K562 (cell line): ENCODE measurements around the gene DNAJB4. TPM values are rescaled to one million over a fixed set of nuclear protein-coding genes. Genes with fewer than 3 reads are reported as not detected.

Source experiments
- BHLHE40 ChIP-seq: IDR thresholded peaks from 2 replicates; pipeline ENCODE4 v1.6.1; 2011; ENCODE audit warnings: low read length, improper control_type of control experiment
- ELF1 ChIP-seq: fragments of 200-800 bp; sonication (Bioruptor generic); IDR thresholded peaks from 2 replicates; pipeline ENCODE4 v1.6.1; 2016; ENCODE audit warnings: missing genetic modification characterization, missing compliant biosample characterization
- GATA2 ChIP-seq: sonication (generic); formaldehyde crosslinking; IDR thresholded peaks from 2 replicates; pipeline ENCODE4 v1.4.0; 2020; ENCODE audit warnings: mild to moderate bottlenecking, missing genetic modification reagents
- HDAC3 ChIP-seq: fragments of 450-650 bp; IDR thresholded peaks from 2 replicates; pipeline ENCODE4 v1.6.1; 2018; ENCODE audit warnings: borderline replicate concordance, mild to moderate bottlenecking, moderate library complexity; ENCODE audit not compliant: partially characterized antibody
- KDM4B ChIP-seq, 2 experiments: fragments of 450-650 bp in 1 of 2; sonication (generic) in 1 of 2; IDR thresholded peaks; 2 replicates each; pipeline ENCODE4 v1.6.1; 2016 to 2017; ENCODE audit warnings: borderline replicate concordance in 2 of 2, antibody characterized with exemption in 1 of 2, low read depth in 1 of 2, mild to moderate bottlenecking in 1 of 2
- KLF10 ChIP-seq: fragments of 250-450 bp; sonication (Bioruptor Pico); IDR thresholded peaks from 2 replicates; pipeline ENCODE4 v1.6.1; 2021; ENCODE audit warnings: matching md5 sums
- MCM2 ChIP-seq: fragments of 450-650 bp; IDR thresholded peaks from 2 replicates; pipeline ENCODE4 v1.6.1; 2017; ENCODE audit warnings: low read depth, mild to moderate bottlenecking
- MEF2A ChIP-seq: IDR thresholded peaks from 2 replicates; pipeline ENCODE4 v1.6.1; 2011; ENCODE audit warnings: low read depth, mild to moderate bottlenecking, low read length, moderate library complexity; ENCODE audit not compliant: control insufficient read depth
- NFE2 ChIP-seq: IDR thresholded peaks from 2 replicates; pipeline ENCODE4 v1.6.1; 2014; ENCODE audit warnings: antibody characterized with exemption, low read depth
- RFX7 ChIP-seq: fragments of 250-450 bp; sonication (Bioruptor Pico); IDR thresholded peaks from 2 replicates; pipeline ENCODE4 v1.5.1; 2021; ENCODE audit warnings: mild to moderate bottlenecking
- ZFP36 ChIP-seq: fragments of 150-350 bp; IDR thresholded peaks from 2 replicates; pipeline ENCODE4 v1.6.1; 2018; ENCODE audit warnings: low read length, low read depth; ENCODE audit not compliant: partially characterized antibody
- ZFPM2 ChIP-seq: fragments of 250-450 bp; sonication (Bioruptor Pico); IDR thresholded peaks from 2 replicates; pipeline ENCODE4 v1.5.1; 2022; ENCODE audit warnings: mild to moderate bottlenecking
- ZNF124 ChIP-seq: sonication (generic); formaldehyde crosslinking; IDR thresholded peaks from 2 replicates; pipeline ENCODE4 v1.8.1; 2022; ENCODE audit warnings: missing genetic modification reagents
- polyA plus RNA-seq, 8 experiments: library from polyadenylated mRNA; depleted of rRNA in 4 of 8; stranded (reverse) in 5 of 8; unstranded in 3 of 8; fragments of >200 nt; fragmentation: Nextera tagmentation in 2 of 8; fragmentation: Illumina TruSeq in 1 of 8; extraction: Ambion mirVana in 2 of 8; extraction: Trizol in 1 of 8; gene quantifications; 2 replicates each; pipeline versions ENCODE4 v1.2.1 to v1.2.3, GENCODE V29; 2011 to 2014; ENCODE audit warnings: inconsistent platforms in 1 of 8, missing spikeins in 1 of 8
- total RNA-seq, 7 experiments: library from RNA; depleted of rRNA in 6 of 7; stranded (reverse); fragments of >200 nt in 6 of 7; fragmentation: Illumina TruSeq in 2 of 7; extraction: Trizol in 2 of 7; gene quantifications; 2 replicates each; pipeline versions ENCODE4 v1.2.1 to v1.2.3, GENCODE V29; 2011 to 2021; ENCODE audit warnings: low replicate concordance in 1 of 7
- TF ChIP-seq, protein P1 (sequence below): fragments of 150-350 bp; conservative IDR thresholded peaks from 2 replicates; pipeline ENCODE4 v1.6.1; 2014; ENCODE audit warnings: low read length
- TF ChIP-seq, protein P2 (sequence below): fragments of 450-650 bp; IDR thresholded peaks from 2 replicates; pipeline ENCODE4 v1.6.1; 2016; ENCODE audit warnings: borderline replicate concordance
- TF ChIP-seq, protein P3 (sequence below): sonication (generic); formaldehyde crosslinking; IDR thresholded peaks from 2 replicates; pipeline ENCODE4 v1.8.0; 2022; ENCODE audit warnings: missing genetic modification reagents, mild to moderate bottlenecking, borderline replicate concordance
- TF ChIP-seq, protein P4 (sequence below): fragments of 450-650 bp; IDR thresholded peaks from 2 replicates; pipeline ENCODE4 v1.6.1; 2016; ENCODE audit warnings: antibody characterized with exemption
- TF ChIP-seq, protein P5 (sequence below): sonication (generic); formaldehyde crosslinking; IDR thresholded peaks from 2 replicates; pipeline ENCODE4 v1.8.1; 2023; ENCODE audit warnings: mild to moderate bottlenecking, missing genetic modification reagents

The DNAJB4 gene
- total and polyA plus RNA-seq, 9 of the 15 experiments (the other 6 are each of a cell fraction or from before 2014, with no cell fraction given) = 8.5 to 27.7 (median 19.8) TPM

DNA sequence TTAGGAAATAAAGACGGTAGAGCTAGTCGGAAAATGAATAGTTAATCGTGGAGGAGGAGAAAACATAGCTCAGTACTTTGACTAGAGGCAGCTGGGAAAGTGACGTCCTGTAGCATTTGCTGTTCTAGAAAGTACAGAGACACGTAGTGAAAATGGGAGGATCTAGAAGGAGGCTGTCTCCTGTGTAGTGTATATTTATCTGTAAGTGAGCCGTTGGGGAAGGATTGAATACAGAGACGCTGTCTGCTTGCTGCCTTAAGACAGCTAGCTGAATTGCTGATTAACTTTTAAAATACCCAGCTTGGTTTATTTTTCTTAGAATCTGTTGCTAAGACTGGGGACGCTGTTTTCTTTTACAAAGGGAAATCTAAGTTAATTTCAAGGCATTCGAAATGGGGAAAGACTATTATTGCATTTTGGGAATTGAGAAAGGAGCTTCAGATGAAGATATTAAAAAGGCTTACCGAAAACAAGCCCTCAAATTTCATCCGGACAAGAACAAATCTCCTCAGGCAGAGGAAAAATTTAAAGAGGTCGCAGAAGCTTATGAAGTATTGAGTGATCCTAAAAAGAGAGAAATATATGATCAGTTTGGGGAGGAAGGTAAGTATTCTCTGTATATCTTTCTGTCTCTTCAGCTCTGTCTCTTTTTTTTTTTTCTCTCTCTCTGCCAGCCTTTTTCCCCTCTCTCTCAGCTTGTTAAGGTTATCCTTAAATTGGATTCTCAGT is at the start of gene DNAJB4 (continued):
- TF ChIP-seq, protein P1, sequence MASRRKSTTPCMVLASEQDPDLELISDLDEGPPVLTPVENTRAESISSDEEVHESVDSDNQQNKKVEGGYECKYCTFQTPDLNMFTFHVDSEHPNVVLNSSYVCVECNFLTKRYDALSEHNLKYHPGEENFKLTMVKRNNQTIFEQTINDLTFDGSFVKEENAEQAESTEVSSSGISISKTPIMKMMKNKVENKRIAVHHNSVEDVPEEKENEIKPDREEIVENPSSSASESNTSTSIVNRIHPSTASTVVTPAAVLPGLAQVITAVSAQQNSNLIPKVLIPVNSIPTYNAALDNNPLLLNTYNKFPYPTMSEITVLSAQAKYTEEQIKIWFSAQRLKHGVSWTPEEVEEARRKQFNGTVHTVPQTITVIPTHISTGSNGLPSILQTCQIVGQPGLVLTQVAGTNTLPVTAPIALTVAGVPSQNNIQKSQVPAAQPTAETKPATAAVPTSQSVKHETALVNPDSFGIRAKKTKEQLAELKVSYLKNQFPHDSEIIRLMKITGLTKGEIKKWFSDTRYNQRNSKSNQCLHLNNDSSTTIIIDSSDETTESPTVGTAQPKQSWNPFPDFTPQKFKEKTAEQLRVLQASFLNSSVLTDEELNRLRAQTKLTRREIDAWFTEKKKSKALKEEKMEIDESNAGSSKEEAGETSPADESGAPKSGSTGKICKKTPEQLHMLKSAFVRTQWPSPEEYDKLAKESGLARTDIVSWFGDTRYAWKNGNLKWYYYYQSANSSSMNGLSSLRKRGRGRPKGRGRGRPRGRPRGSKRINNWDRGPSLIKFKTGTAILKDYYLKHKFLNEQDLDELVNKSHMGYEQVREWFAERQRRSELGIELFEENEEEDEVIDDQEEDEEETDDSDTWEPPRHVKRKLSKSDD = no peak
- TF ChIP-seq HDAC3 (no peak), ZNF124 (CRISPR knock-in tag) (no peak), KLF10 (CRISPR knock-in tag) (no peak), ELF1 (0 out of 2 replicates have a peak, but pooled peaks have one; percentile 12), ZFP36 (no peak), MCM2 (no peak), RFX7 (CRISPR knock-in tag) (no peak), GATA2 (no peak), BHLHE40 (no peak), KDM4B (IDR thresholded peaks at IDR 0.05; ENCODE audit: borderline replicate concordance in 2 of 2, low read depth in 1 of 2) (no peak), ZFPM2 (no peak), NFE2 (no peak; the same call in 1 of the 2 replicates), MEF2A (no peak)
- TF ChIP-seq, protein P2, sequence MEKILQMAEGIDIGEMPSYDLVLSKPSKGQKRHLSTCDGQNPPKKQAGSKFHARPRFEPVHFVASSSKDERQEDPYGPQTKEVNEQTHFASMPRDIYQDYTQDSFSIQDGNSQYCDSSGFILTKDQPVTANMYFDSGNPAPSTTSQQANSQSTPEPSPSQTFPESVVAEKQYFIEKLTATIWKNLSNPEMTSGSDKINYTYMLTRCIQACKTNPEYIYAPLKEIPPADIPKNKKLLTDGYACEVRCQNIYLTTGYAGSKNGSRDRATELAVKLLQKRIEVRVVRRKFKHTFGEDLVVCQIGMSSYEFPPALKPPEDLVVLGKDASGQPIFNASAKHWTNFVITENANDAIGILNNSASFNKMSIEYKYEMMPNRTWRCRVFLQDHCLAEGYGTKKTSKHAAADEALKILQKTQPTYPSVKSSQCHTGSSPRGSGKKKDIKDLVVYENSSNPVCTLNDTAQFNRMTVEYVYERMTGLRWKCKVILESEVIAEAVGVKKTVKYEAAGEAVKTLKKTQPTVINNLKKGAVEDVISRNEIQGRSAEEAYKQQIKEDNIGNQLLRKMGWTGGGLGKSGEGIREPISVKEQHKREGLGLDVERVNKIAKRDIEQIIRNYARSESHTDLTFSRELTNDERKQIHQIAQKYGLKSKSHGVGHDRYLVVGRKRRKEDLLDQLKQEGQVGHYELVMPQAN = no peak
- TF ChIP-seq, protein P3, sequence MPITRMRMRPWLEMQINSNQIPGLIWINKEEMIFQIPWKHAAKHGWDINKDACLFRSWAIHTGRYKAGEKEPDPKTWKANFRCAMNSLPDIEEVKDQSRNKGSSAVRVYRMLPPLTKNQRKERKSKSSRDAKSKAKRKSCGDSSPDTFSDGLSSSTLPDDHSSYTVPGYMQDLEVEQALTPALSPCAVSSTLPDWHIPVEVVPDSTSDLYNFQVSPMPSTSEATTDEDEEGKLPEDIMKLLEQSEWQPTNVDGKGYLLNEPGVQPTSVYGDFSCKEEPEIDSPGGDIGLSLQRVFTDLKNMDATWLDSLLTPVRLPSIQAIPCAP = no peak
- TF ChIP-seq, protein P4, sequence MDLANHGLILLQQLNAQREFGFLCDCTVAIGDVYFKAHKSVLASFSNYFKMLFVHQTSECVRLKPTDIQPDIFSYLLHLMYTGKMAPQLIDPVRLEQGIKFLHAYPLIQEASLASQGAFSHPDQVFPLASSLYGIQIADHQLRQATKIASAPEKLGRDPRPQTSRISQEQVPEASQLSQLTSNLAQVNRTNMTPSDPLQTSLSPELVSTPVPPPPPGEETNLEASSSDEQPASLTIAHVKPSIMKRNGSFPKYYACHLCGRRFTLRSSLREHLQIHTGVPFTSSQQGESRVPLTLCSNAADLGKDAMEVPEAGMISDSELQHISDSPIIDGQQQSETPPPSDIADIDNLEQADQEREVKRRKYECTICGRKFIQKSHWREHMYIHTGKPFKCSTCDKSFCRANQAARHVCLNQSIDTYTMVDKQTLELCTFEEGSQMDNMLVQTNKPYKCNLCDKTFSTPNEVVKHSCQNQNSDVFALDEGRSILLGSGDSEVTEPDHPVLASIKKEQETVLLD = no peak
- TF ChIP-seq, protein P5, sequence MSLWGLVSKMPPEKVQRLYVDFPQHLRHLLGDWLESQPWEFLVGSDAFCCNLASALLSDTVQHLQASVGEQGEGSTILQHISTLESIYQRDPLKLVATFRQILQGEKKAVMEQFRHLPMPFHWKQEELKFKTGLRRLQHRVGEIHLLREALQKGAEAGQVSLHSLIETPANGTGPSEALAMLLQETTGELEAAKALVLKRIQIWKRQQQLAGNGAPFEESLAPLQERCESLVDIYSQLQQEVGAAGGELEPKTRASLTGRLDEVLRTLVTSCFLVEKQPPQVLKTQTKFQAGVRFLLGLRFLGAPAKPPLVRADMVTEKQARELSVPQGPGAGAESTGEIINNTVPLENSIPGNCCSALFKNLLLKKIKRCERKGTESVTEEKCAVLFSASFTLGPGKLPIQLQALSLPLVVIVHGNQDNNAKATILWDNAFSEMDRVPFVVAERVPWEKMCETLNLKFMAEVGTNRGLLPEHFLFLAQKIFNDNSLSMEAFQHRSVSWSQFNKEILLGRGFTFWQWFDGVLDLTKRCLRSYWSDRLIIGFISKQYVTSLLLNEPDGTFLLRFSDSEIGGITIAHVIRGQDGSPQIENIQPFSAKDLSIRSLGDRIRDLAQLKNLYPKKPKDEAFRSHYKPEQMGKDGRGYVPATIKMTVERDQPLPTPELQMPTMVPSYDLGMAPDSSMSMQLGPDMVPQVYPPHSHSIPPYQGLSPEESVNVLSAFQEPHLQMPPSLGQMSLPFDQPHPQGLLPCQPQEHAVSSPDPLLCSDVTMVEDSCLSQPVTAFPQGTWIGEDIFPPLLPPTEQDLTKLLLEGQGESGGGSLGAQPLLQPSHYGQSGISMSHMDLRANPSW (CRISPR knock-in tag) = no peak
